SK-N-SH treated with all-trans-retinoic acid at 6 μM for 48 hours (cell line): ENCODE measurements around the gene DTNA.
A peak's percentile ranks its signal among the peaks of the same experiment; 100 is the strongest.

ENCODE experiments used
- ATAC-seq: fragments of 200-7000 bp; cut with Tn5 transposase; 3 replicates; pipeline ENCODE4 v1.9.1; 2020; ENCODE audit warnings: mild to moderate bottlenecking, moderate library complexity
- ARNTL ChIP-seq: fragments of 450-650 bp; formaldehyde crosslinking; IDR thresholded peaks from 2 replicates; pipeline ENCODE4 v1.5.0; 2020; ENCODE audit warnings: low read depth, mild to moderate bottlenecking, moderate library complexity, borderline replicate concordance
- BACH2 ChIP-seq: fragments of 250-450 bp; sonication (Bioruptor Pico); IDR thresholded peaks from 2 replicates; pipeline ENCODE4 v1.9.0; 2021; ENCODE audit warnings: mild to moderate bottlenecking, borderline replicate concordance
- CREB5 ChIP-seq: fragments of 250-450 bp; sonication (Bioruptor Pico); IDR thresholded peaks from 2 replicates; pipeline ENCODE4 v1.5.1; 2020; ENCODE audit warnings: low read depth, mild to moderate bottlenecking, moderate library complexity
- ESRRG ChIP-seq: fragments of 250-450 bp; sonication (Bioruptor Pico); IDR thresholded peaks from 2 replicates; pipeline ENCODE4 v1.6.1; 2021; ENCODE audit warnings: mild to moderate bottlenecking
- GLIS3 ChIP-seq: fragments of 250-450 bp; sonication (Bioruptor Pico); IDR thresholded peaks from 2 replicates; pipeline ENCODE4 v1.5.0; 2020; ENCODE audit warnings: mild to moderate bottlenecking, moderate library complexity
- ISL1 ChIP-seq: fragments of 250-450 bp; sonication (Bioruptor Pico); IDR thresholded peaks from 2 replicates; pipeline ENCODE4 v2.1.2; 2022; ENCODE audit warnings: mild to moderate bottlenecking, moderate library complexity
- PATZ1 ChIP-seq: fragments of 250-450 bp; sonication (Bioruptor Pico); IDR thresholded peaks from 2 replicates; pipeline ENCODE4 v1.8.0; 2020; ENCODE audit warnings: mild to moderate bottlenecking, moderate library complexity, borderline replicate concordance
- POU6F1 ChIP-seq: fragments of 250-450 bp; sonication (Bioruptor Pico); IDR thresholded peaks from 2 replicates; pipeline ENCODE4 v1.8.0; 2021; ENCODE audit warnings: low read depth, mild to moderate bottlenecking, moderate library complexity, borderline replicate concordance
- TOX ChIP-seq: fragments of 250-450 bp; sonication (Bioruptor Pico); IDR thresholded peaks from 2 replicates; pipeline ENCODE4 v1.8.0; 2021; ENCODE audit warnings: mild to moderate bottlenecking, moderate library complexity, borderline replicate concordance
- TSHZ2 ChIP-seq: fragments of 250-450 bp; sonication (Bioruptor Pico); IDR thresholded peaks from 2 replicates; pipeline ENCODE4 v1.5.0; 2020; ENCODE audit warnings: mild to moderate bottlenecking, moderate library complexity
- ZC3H10 ChIP-seq: fragments of 250-450 bp; sonication (Bioruptor Pico); IDR thresholded peaks from 2 replicates; pipeline ENCODE4 v1.5.1; 2021; ENCODE audit warnings: mild to moderate bottlenecking, moderate library complexity
- ZFP3 ChIP-seq: fragments of 250-450 bp; sonication (Bioruptor Pico); IDR thresholded peaks from 2 replicates; pipeline ENCODE4 v1.5.0; 2020; ENCODE audit warnings: mild to moderate bottlenecking, moderate library complexity
- ZFP30 ChIP-seq: fragments of 450-650 bp; formaldehyde crosslinking; IDR thresholded peaks from 2 replicates; pipeline ENCODE4 v1.5.0; 2022; ENCODE audit warnings: mild to moderate bottlenecking, moderate library complexity
- ZNF70 ChIP-seq: fragments of 450-650 bp; formaldehyde crosslinking; IDR thresholded peaks from 2 replicates; pipeline ENCODE4 v1.5.0; 2020; ENCODE audit warnings: mild to moderate bottlenecking, moderate library complexity
- ZNF8 ChIP-seq: fragments of 450-650 bp; formaldehyde crosslinking; IDR thresholded peaks from 2 replicates; pipeline ENCODE4 v1.5.0; 2020; ENCODE audit warnings: mild to moderate bottlenecking, moderate library complexity

The DTNA gene

GRCh38 chr18:34809451-34810072, 99.5 kb downstream of the DTNA start:
- TF ChIP-seq TOX (CRISPR knock-in tag) (no peak), ZFP30 (no peak), GLIS3 (CRISPR knock-in tag) (no peak), ISL1 (CRISPR knock-in tag) (no peak), TSHZ2 (CRISPR knock-in tag) (no peak), ZFP3 (CRISPR knock-in tag) (no peak), CREB5 (no peak), ZNF8 (no peak), BACH2 (CRISPR knock-in tag) (no peak)
- ATAC-seq = peak; percentile 74

GRCh38 chr18:34816183-34816582, 106.1 kb downstream of the DTNA start:
- ATAC-seq = no peak

More at GRCh38 chr18:34816183-34816582, 106.1 kb downstream of the DTNA start:
- TF ChIP-seq ESRRG (CRISPR knock-in tag) (no peak), TSHZ2 (CRISPR knock-in tag) (no peak), ZC3H10 (CRISPR knock-in tag) (no peak), ARNTL (CRISPR knock-in tag) (no peak), ZNF8 (no peak), GLIS3 (CRISPR knock-in tag) (no peak), BACH2 (CRISPR knock-in tag) (no peak), PATZ1 (CRISPR knock-in tag) (no peak), POU6F1 (CRISPR knock-in tag) (no peak), ZNF70 (CRISPR knock-in tag) (no peak)
